ENCODE data around the gene CYP4Z1. TPM values are rescaled to one million over a fixed set of nuclear protein-coding genes. Genes with fewer than 3 reads are reported as not detected.
"Not testable (repeated sequence)": the region's sequence is repeated elsewhere in the genome, so short reads cannot be mapped to it uniquely, and the experiment has no call there.

The CYP4Z1 gene
- total RNA-seq, 1 experiment from 2014 or later: not detected

DNA sequence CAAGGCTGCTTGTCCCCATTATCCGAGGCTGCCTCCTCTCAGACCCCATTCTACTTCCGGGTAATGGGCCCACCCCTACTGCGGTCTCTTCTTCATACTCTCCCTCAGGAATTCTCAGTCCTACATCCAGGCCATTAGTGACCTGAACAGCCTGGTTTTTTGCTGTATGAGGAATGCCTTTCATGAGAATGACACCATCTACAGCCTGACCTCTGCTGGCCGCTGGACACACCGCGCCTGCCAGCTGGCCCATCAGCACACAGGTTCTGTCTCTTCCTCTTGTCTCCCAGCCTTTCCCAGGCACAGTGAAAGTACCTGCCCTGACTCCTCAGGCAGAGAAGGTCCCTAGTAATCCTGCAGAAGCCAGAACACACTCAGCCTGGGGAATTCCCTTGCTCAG is 76.6 kb downstream of the CYP4Z1 start:
- peak; percentile 19 for DNase-seq

DNA sequence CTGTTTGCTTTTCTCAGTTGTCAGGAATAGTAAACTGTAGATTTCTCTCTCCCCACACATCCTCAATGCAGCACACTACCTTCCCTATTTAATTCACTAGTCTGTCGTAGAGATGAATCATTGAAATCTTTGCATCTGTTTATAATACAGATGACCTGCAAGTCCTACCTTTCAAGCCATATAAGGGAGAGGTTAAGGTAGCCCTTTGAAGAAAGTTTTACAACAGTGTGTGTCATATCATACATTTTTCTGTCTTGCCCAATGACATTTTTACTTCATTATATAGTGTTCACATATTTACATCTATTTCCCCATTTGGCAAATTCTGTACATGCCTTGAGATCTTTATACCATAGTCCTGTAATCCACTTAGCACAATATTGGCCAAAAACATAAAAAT is 79.5 kb downstream of the CYP4Z1 start:
- H3K79me2 ChIP-seq (ENCODE audit: low read length); ATAC-seq; POLR2A ChIA-PET (ENCODE audit: unreplicated experiment); H3K9ac ChIP-seq (ENCODE audit: low read length); H3K9me2 ChIP-seq (replicated peaks; ENCODE audit: low read length); H3K27ac ChIP-seq (ENCODE audit: low read length); H3K27me3 ChIP-seq (ENCODE audit: low read length); H3K9me3 ChIP-seq (ENCODE audit: low read length); H4K20me1 ChIP-seq (ENCODE audit: low read length); BruUV-seq (replicated peaks); H3K36me3 ChIP-seq (ENCODE audit: low read depth, low read length); H3K4me2 ChIP-seq (ENCODE audit: low read length); H2AFZ ChIP-seq (ENCODE audit: low read length); intact Hi-C loops (cut with micrococcal nuclease); H3K4me3 ChIP-seq (ENCODE audit: low read length); H3K4me1 ChIP-seq (ENCODE audit: insufficient read depth, low read length); H3F3A ChIP-seq (ENCODE audit: low read length, unreplicated experiment): not testable (repeated sequence)
- DNase-seq: peak; percentile 9
- CTCF ChIA-PET: interaction anchor here (0.6 kb wide), 1 partner anchor 28 kb away, joined by 3 read pairs; no protein-coding TSS in a partner anchor

More for the DNA sequence above, 76.6 kb downstream of the CYP4Z1 start:
- H3K9me3 ChIP-seq (ENCODE audit: low read length); H2AFZ ChIP-seq (ENCODE audit: low read length); H3K4me1 ChIP-seq (ENCODE audit: insufficient read depth, low read length); H3K9ac ChIP-seq (ENCODE audit: low read length); H3K36me3 ChIP-seq (ENCODE audit: low read depth, low read length); H3F3A ChIP-seq (ENCODE audit: low read length, unreplicated experiment); H3K9me2 ChIP-seq (replicated peaks; ENCODE audit: low read length); H3K79me2 ChIP-seq (ENCODE audit: low read length); H3K27ac ChIP-seq (ENCODE audit: low read length); BruUV-seq (replicated peaks); H3K4me3 ChIP-seq (ENCODE audit: low read length); H4K20me1 ChIP-seq (ENCODE audit: low read length); H3K27me3 ChIP-seq (ENCODE audit: low read length); intact Hi-C loops (cut with micrococcal nuclease); POLR2A ChIA-PET (ENCODE audit: unreplicated experiment); H3K4me2 ChIP-seq (ENCODE audit: low read length): not testable (repeated sequence)
- CTCF ChIA-PET: interaction anchor here (0.6 kb wide), 1 partner anchor 12 kb away, joined by 3 read pairs; no protein-coding TSS in a partner anchor
- peak; percentile 61 for ATAC-seq
- TF ChIP-seq, protein P1, sequence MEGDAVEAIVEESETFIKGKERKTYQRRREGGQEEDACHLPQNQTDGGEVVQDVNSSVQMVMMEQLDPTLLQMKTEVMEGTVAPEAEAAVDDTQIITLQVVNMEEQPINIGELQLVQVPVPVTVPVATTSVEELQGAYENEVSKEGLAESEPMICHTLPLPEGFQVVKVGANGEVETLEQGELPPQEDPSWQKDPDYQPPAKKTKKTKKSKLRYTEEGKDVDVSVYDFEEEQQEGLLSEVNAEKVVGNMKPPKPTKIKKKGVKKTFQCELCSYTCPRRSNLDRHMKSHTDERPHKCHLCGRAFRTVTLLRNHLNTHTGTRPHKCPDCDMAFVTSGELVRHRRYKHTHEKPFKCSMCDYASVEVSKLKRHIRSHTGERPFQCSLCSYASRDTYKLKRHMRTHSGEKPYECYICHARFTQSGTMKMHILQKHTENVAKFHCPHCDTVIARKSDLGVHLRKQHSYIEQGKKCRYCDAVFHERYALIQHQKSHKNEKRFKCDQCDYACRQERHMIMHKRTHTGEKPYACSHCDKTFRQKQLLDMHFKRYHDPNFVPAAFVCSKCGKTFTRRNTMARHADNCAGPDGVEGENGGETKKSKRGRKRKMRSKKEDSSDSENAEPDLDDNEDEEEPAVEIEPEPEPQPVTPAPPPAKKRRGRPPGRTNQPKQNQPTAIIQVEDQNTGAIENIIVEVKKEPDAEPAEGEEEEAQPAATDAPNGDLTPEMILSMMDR (conservative IDR thresholded peaks at IDR 0.05; ENCODE audit: low read depth, low read length): peak; percentile 55

DNA sequence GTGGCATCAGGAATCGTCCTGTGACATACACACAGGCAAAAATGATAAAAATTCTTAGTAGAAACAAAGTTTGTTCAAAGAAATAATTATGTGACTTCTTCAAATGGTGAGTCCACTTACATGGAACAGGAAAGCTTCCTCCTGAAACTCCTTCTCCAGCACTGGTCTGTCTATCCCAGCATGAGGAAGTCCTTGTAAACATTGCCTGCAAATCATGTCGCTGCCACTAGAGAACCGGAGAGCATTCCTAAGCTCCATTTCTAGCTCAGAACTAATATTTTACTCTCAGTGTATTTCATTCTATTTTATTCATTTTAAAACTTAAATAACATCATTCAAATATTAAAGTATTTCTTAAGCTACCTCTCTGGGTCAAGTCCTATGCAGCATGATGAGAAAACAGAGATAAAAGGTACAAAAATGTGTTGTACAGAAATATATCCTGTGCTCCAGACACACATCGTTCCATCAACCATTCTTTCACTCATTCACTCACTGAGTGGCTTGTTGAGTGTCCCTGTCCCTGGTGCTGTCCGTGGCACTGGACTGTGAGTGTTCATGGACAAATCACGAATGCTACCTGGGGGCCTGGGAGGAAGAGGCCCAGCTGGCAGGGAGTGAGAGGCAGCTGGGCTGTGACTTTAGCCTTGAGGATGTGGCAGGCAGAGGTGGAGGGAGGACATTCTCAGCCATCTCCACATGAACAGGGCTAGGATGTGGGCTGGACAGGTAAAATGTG is 80.2 kb downstream of the CYP4Z1 start:
- Histone ChIP-seq H3K9me3 (ENCODE audit: low read length) (no peaks in the 10 kb centered on the region), H3K4me2 (ENCODE audit: low read length) (no peak overlapping the region), H3F3A (ENCODE audit: low read length, unreplicated experiment) (no peaks in the 10 kb centered on the region), H3K4me3 (ENCODE audit: low read length) (no peak overlapping the region), H3K36me3 (ENCODE audit: low read depth, low read length) (no peaks in the 10 kb centered on the region), H3K4me1 (ENCODE audit: insufficient read depth, low read length) (no peaks in the 10 kb centered on the region), H3K9me2 (replicated peaks; ENCODE audit: low read length) (no peaks in the 10 kb centered on the region), H4K20me1 (ENCODE audit: low read length) (no peaks in the 10 kb centered on the region), H3K79me2 (ENCODE audit: low read length) (no peaks in the 10 kb centered on the region), H3K9ac (ENCODE audit: low read length) (no peak overlapping the region), H3K27me3 (ENCODE audit: low read length) (no peaks in the 10 kb centered on the region), H3K27ac (ENCODE audit: low read length) (no peak overlapping the region), H2AFZ (ENCODE audit: low read length) (no peak overlapping the region)
- TF ChIP-seq, protein P1 (conservative IDR thresholded peaks at IDR 0.05; ENCODE audit: low read depth, low read length): no peak
- no peak for TF ChIP-seq EZH2phosphoT487 (IDR thresholded peaks at IDR 0.05; ENCODE audit: borderline replicate concordance, low read length)
- TF ChIP-seq EZH2 (IDR thresholded peaks at IDR 0.05; ENCODE audit: low read length, unreplicated experiment): no peak
- intact Hi-C loops (cut with micrococcal nuclease): no loop called here
- DNase-seq: no peak
- no TSS peak for BruUV-seq (replicated peaks)
- ChIA-PET CTCF (interaction anchor here (0.6 kb wide), 1 partner anchor 28 kb away, joined by 3 read pairs; no protein-coding TSS in a partner anchor), POLR2A (ENCODE audit: unreplicated experiment) (no interaction called here)
- no peak; the same call in 1 of the 2 replicates for ATAC-seq

DNA sequence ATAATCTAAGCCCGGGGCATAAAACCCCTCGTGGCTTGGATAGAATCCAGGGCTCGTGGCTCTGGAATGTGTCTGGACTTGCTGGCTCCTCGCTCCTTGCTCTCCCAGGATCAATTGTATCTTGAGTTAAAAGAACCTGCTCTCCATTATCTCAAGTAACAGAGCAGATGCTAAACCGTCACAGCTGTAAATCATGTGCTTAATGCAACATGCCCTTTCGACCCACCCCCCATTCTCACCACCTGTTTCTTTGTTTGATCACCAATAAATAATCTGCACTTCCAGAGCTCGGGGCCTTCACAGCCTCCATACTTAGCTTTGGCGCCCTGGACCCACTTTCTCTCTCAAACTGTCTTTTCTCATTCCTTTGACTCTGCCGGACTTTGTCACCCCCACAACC is 82.1 kb downstream of the CYP4Z1 start:
- H3K9me3 ChIP-seq (ENCODE audit: low read length); H4K20me1 ChIP-seq (ENCODE audit: low read length); H3K4me1 ChIP-seq (ENCODE audit: insufficient read depth, low read length); H3K9ac ChIP-seq (ENCODE audit: low read length); DNase-seq; H2AFZ ChIP-seq (ENCODE audit: low read length); POLR2A ChIA-PET (ENCODE audit: unreplicated experiment); H3K27me3 ChIP-seq (ENCODE audit: low read length); H3F3A ChIP-seq (ENCODE audit: low read length, unreplicated experiment); BruUV-seq (replicated peaks); H3K9me2 ChIP-seq (replicated peaks; ENCODE audit: low read length); intact Hi-C loops (cut with micrococcal nuclease); H3K27ac ChIP-seq (ENCODE audit: low read length); H3K4me2 ChIP-seq (ENCODE audit: low read length); H3K4me3 ChIP-seq (ENCODE audit: low read length); ATAC-seq; H3K36me3 ChIP-seq (ENCODE audit: low read depth, low read length); CTCF ChIA-PET; H3K79me2 ChIP-seq (ENCODE audit: low read length): not testable (repeated sequence)

DNA sequence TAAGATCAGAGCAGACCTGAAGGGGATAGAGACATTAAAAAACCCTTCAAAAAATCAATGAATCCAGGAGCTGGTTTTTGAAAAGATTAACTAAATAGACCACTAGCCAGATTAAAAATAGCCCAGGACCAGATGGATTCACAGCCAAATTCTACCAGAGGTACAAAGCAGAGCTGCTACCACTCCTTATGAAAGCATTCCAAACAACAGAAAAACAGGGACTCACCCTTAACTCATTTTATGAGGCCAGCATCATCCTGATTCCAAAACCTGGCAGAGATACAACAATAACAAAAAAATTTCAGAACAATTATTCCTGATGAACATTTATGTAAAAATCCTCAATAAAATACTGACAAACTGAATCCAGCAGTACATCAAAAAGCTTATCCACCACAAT is 89.4 kb downstream of the CYP4Z1 start:
- H3K27me3 ChIP-seq (ENCODE audit: low read length); H3K79me2 ChIP-seq (ENCODE audit: low read length); H3K9ac ChIP-seq (ENCODE audit: low read length); H3F3A ChIP-seq (ENCODE audit: low read length, unreplicated experiment); H3K4me1 ChIP-seq (ENCODE audit: insufficient read depth, low read length); H3K4me2 ChIP-seq (ENCODE audit: low read length); H2AFZ ChIP-seq (ENCODE audit: low read length); POLR2A ChIA-PET (ENCODE audit: unreplicated experiment); H3K9me3 ChIP-seq (ENCODE audit: low read length); H3K4me3 ChIP-seq (ENCODE audit: low read length); H3K27ac ChIP-seq (ENCODE audit: low read length); H3K9me2 ChIP-seq (replicated peaks; ENCODE audit: low read length); intact Hi-C loops (cut with micrococcal nuclease); H3K36me3 ChIP-seq (ENCODE audit: low read depth, low read length); BruUV-seq (replicated peaks); H4K20me1 ChIP-seq (ENCODE audit: low read length): not testable (repeated sequence)
- ATAC-seq (peak; percentile 82), DNase-seq (peak; percentile 55)
- CTCF ChIA-PET: interaction anchor here (0.6 kb wide), 1 partner anchor 268 kb away, joined by 3 read pairs; no protein-coding TSS in a partner anchor
